HG02884 (cell line): Measurements from ENCODE around the gene CEBPE.

Source experiments
- ATAC-seq: cut with Tn5 transposase; IDR thresholded peaks from one replicate; pipeline ENCODE4 v1.9.1; 2021; ENCODE audit warnings: mild to moderate bottlenecking, moderate library complexity; ENCODE audit not compliant: unreplicated experiment

CEBPE gene

GRCh38 chr14:23118506-23119362 is at the start of gene CEBPE:
Gene CEBPE, minus strand, starts transcription at chr14:23119255. Its CDS starts 164 bp downstream, at chr14:23119091.
- no peak for ATAC-seq

- ATAC-seq, result no peak
These were observed 49.2 kb upstream of the CEBPE start for GRCh38 chr14:23168246-23168645.

- no peak for ATAC-seq
These were observed 48.2 kb upstream of the CEBPE start for GRCh38 chr14:23167116-23167847.

- ATAC-seq, result no peak
These were observed 45.9 kb upstream of the CEBPE start for GRCh38 chr14:23164949-23165348.

GRCh38 chr14:23164250-23164649 is 45.2 kb upstream of the CEBPE start:
- ATAC-seq, result no peak

- ATAC-seq, result no peak
These were observed 44.8 kb upstream of the CEBPE start for GRCh38 chr14:23163830-23164229.

- ATAC-seq, result no peak
These were observed 43.7 kb upstream of the CEBPE start for GRCh38 chr14:23162800-23163199.

- no peak for ATAC-seq
These were observed 43.0 kb upstream of the CEBPE start for GRCh38 chr14:23162005-23162404.

- no peak for ATAC-seq
These were observed 42.0 kb upstream of the CEBPE start for GRCh38 chr14:23160924-23161522.

- no peak for ATAC-seq
These were observed 40.5 kb upstream of the CEBPE start for GRCh38 chr14:23159532-23159931.

- no peak for ATAC-seq
These were observed 39.7 kb upstream of the CEBPE start for GRCh38 chr14:23158779-23159178.

GRCh38 chr14:23154964-23155587 is 36.0 kb upstream of the CEBPE start:
- no peak for ATAC-seq

GRCh38 chr14:23153851-23154796 is 35.1 kb upstream of the CEBPE start:
- ATAC-seq, result no peak

- ATAC-seq, result no peak
These were observed 32.3 kb upstream of the CEBPE start for GRCh38 chr14:23151342-23151741.

GRCh38 chr14:23149745-23150144 is 30.7 kb upstream of the CEBPE start:
- ATAC-seq, result no peak

- ATAC-seq, result no peak
These were observed 29.7 kb upstream of the CEBPE start for GRCh38 chr14:23148591-23149249.

- ATAC-seq, result no peak
These were observed 28.6 kb upstream of the CEBPE start for GRCh38 chr14:23147676-23148075.

GRCh38 chr14:23146980-23147379 is 27.9 kb upstream of the CEBPE start:
- ATAC-seq, result no peak

- ATAC-seq, result no peak
These were observed 27.4 kb upstream of the CEBPE start for GRCh38 chr14:23146351-23146910.
